ENCODE measurements around the gene MED27.

MED27 gene

GRCh38 chr9:132125944-132126679 lies 46.4 kb upstream of the MED27 start:
- H3K4me2 ChIP-seq (ENCODE audit: low read depth, low read length, poor library complexity, severe bottlenecking): no peak overlapping the region
- H3K9me3 ChIP-seq (ENCODE audit: insufficient read depth, low read depth, low read length): no peaks in the 10 kb centered on the region
- no peaks in the 10 kb centered on the region for H3K9me2 ChIP-seq (replicated peaks; ENCODE audit: low read depth, low read length)
- no peak overlapping the region for H3K9ac ChIP-seq (ENCODE audit: low read depth, low read length, poor library complexity, severe bottlenecking)
- H3F3A ChIP-seq (ENCODE audit: low read depth): no peaks in the 10 kb centered on the region
- no peaks in the 10 kb centered on the region for H3K4me1 ChIP-seq (ENCODE audit: insufficient read depth, low read length, poor library complexity, severe bottlenecking)
- TF ChIP-seq, protein P1, sequence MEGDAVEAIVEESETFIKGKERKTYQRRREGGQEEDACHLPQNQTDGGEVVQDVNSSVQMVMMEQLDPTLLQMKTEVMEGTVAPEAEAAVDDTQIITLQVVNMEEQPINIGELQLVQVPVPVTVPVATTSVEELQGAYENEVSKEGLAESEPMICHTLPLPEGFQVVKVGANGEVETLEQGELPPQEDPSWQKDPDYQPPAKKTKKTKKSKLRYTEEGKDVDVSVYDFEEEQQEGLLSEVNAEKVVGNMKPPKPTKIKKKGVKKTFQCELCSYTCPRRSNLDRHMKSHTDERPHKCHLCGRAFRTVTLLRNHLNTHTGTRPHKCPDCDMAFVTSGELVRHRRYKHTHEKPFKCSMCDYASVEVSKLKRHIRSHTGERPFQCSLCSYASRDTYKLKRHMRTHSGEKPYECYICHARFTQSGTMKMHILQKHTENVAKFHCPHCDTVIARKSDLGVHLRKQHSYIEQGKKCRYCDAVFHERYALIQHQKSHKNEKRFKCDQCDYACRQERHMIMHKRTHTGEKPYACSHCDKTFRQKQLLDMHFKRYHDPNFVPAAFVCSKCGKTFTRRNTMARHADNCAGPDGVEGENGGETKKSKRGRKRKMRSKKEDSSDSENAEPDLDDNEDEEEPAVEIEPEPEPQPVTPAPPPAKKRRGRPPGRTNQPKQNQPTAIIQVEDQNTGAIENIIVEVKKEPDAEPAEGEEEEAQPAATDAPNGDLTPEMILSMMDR (conservative IDR thresholded peaks at IDR 0.05; ENCODE audit: low read length): no peak
- no peak for TF ChIP-seq EZH2phosphoT487 (IDR thresholded peaks at IDR 0.05; ENCODE audit: borderline replicate concordance)
- H3K4me3 ChIP-seq (ENCODE audit: low read length, poor library complexity, severe bottlenecking): no peak overlapping the region
- H4K20me1 ChIP-seq (ENCODE audit: insufficient read depth, low read length, poor library complexity, severe bottlenecking): no peaks in the 10 kb centered on the region
- H3K27me3 ChIP-seq (ENCODE audit: insufficient read depth, low read length, poor library complexity, severe bottlenecking): no peaks in the 10 kb centered on the region
- no peak overlapping the region for H2AFZ ChIP-seq (ENCODE audit: low read length)
- H3K36me3 ChIP-seq (ENCODE audit: insufficient read depth, low read length): no peaks in the 10 kb centered on the region
- H3K79me2 ChIP-seq (ENCODE audit: insufficient read depth, low read length): no peaks in the 10 kb centered on the region

- no peak overlapping the region for H3K4me3 ChIP-seq (ENCODE audit: low read length, poor library complexity, severe bottlenecking)
- H3K4me2 ChIP-seq (ENCODE audit: low read depth, low read length, poor library complexity, severe bottlenecking): no peak overlapping the region
- no peaks in the 10 kb centered on the region for H3F3A ChIP-seq (ENCODE audit: low read depth)
- no peak for TF ChIP-seq EZH2phosphoT487 (IDR thresholded peaks at IDR 0.05; ENCODE audit: borderline replicate concordance)
- TF ChIP-seq, protein P1 (conservative IDR thresholded peaks at IDR 0.05; ENCODE audit: low read length): no peak
- no peaks in the 10 kb centered on the region for H4K20me1 ChIP-seq (ENCODE audit: insufficient read depth, low read length, poor library complexity, severe bottlenecking)
- no peaks in the 10 kb centered on the region for H3K36me3 ChIP-seq (ENCODE audit: insufficient read depth, low read length)
- H3K27me3 ChIP-seq (ENCODE audit: insufficient read depth, low read length, poor library complexity, severe bottlenecking): no peaks in the 10 kb centered on the region
- H3K9me3 ChIP-seq (ENCODE audit: insufficient read depth, low read depth, low read length): no peaks in the 10 kb centered on the region
- H3K9me2 ChIP-seq (replicated peaks; ENCODE audit: low read depth, low read length): no peaks in the 10 kb centered on the region
- no peak overlapping the region for H3K9ac ChIP-seq (ENCODE audit: low read depth, low read length, poor library complexity, severe bottlenecking)
- H3K4me1 ChIP-seq (ENCODE audit: insufficient read depth, low read length, poor library complexity, severe bottlenecking): no peaks in the 10 kb centered on the region
- no peak overlapping the region for H2AFZ ChIP-seq (ENCODE audit: low read length)
- H3K79me2 ChIP-seq (ENCODE audit: insufficient read depth, low read length): no peaks in the 10 kb centered on the region
These were observed 45.7 kb upstream of the MED27 start for GRCh38 chr9:132125361-132125760.

- H3K4me3 ChIP-seq (ENCODE audit: low read length, poor library complexity, severe bottlenecking): no peak overlapping the region
These were observed 45.1 kb upstream of the MED27 start for GRCh38 chr9:132124800-132125199.

More at GRCh38 chr9:132124800-132125199, 45.1 kb upstream of the MED27 start:
- Histone ChIP-seq H4K20me1 (ENCODE audit: insufficient read depth, low read length, poor library complexity, severe bottlenecking) (no peaks in the 10 kb centered on the region), H3K9ac (ENCODE audit: low read depth, low read length, poor library complexity, severe bottlenecking) (no peak overlapping the region), H2AFZ (ENCODE audit: low read length) (no peak overlapping the region), H3K4me2 (ENCODE audit: low read depth, low read length, poor library complexity, severe bottlenecking) (no peak overlapping the region), H3K27me3 (ENCODE audit: insufficient read depth, low read length, poor library complexity, severe bottlenecking) (no peaks in the 10 kb centered on the region), H3K4me1 (ENCODE audit: insufficient read depth, low read length, poor library complexity, severe bottlenecking) (no peaks in the 10 kb centered on the region), H3F3A (ENCODE audit: low read depth) (no peaks in the 10 kb centered on the region), H3K9me2 (replicated peaks; ENCODE audit: low read depth, low read length) (no peaks in the 10 kb centered on the region), H3K36me3 (ENCODE audit: insufficient read depth, low read length) (no peaks in the 10 kb centered on the region), H3K79me2 (ENCODE audit: insufficient read depth, low read length) (no peaks in the 10 kb centered on the region), H3K9me3 (ENCODE audit: insufficient read depth, low read depth, low read length) (no peaks in the 10 kb centered on the region)
- TF ChIP-seq, protein P1 (conservative IDR thresholded peaks at IDR 0.05; ENCODE audit: low read length): no peak
- no peak for TF ChIP-seq EZH2phosphoT487 (IDR thresholded peaks at IDR 0.05; ENCODE audit: borderline replicate concordance)
